Mucosa of descending colon (tissue), 3 donors: ENCODE results near the gene FAM13A. TPM values are rescaled to one million over a fixed set of nuclear protein-coding genes. Genes with fewer than 3 reads are reported as not detected.

Experiments
- ATAC-seq: fragments of 200-7000 bp; cut with Tn5 transposase; one replicate; pipeline ENCODE4 v1.9.1; 2020; ENCODE audit warnings: mild to moderate bottlenecking, moderate library complexity
- DNase-seq, 3 donors: peaks; one replicate each; pipeline ENCODE4 v3.0.0-alpha.2; 2020
- H3K36me3 ChIP-seq: fragments of 200-600 bp; one replicate; pipeline ENCODE4 v1.8.0; 2021; ENCODE audit warnings: low read depth, mild to moderate bottlenecking
- H3K4me1 ChIP-seq: fragments of 200-600 bp; one replicate; pipeline ENCODE4 v1.8.0; 2021; ENCODE audit warnings: low read depth, mild to moderate bottlenecking
- H3K4me3 ChIP-seq: fragments of 200-600 bp; one replicate; pipeline ENCODE4 v1.8.0; 2021; ENCODE audit warnings: mild to moderate bottlenecking
- H3K9me3 ChIP-seq: fragments of 200-600 bp; one replicate; pipeline ENCODE4 v1.8.0; 2021; ENCODE audit warnings: mild to moderate bottlenecking
- intact Hi-C, 2 donors: fragments of 100-400 bp; cut with DNase I in 1 of 2; cut with micrococcal nuclease in 1 of 2; formaldehyde crosslinking; loops; one replicate each; pipeline versions ENCODE4 v1.11.0 to v1.11.1; 2022; cut with DNase I, micrococcal nuclease
- total RNA-seq, 3 donors: library from RNA; stranded (reverse); fragmentation: NEBNext Ultra II Directional in 2 of 3; extraction: Animal tissue kit (Norgen Biotek cat#: 25700) in 2 of 3; gene quantifications; one replicate each; pipeline versions ENCODE4 v1.2.1 to v1.2.4, GENCODE V29; 2021 to 2023
- TF ChIP-seq, protein P1 (sequence below): fragments of 200-600 bp; IDR thresholded peaks from one replicate; pipeline ENCODE4 v1.8.0; 2022; ENCODE audit warnings: antibody characterized with exemption, mild to moderate bottlenecking
- donor health status: DM: no; HTN: no; CAD: no; lungs with moderate emphysema.
- donor health status: DM: no; HTN: no; CAD: no.
- donor health status: DM: no; HTN: yes; CAD: no.

The FAM13A gene
- total RNA-seq, 3 donors from 2014 or later, result 41.6 to 60.1 (median 50.2) TPM

DNA sequence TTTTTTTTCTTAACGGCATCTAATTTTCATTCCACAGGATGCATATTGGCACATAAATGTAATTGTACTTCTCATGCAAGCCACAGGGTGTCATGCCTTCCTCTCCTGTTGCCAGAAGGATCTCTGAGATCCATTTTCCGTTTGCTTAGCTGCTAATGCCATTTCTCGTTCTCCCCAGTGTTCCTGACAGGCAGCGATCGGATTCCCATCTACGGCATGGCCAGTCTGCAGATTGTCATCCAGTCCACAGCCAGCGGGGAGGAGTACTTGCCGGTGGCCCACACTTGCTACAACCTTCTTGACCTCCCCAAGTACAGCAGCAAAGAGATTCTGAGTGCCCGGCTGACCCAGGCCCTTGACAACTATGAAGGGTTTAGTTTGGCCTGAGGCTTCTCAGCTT lies 350.4 kb downstream of the FAM13A start:
- Histone ChIP-seq H3K4me3 (no peak overlapping the region), H3K9me3 (no peaks in the 10 kb centered on the region), H3K36me3 (no peaks in the 10 kb centered on the region), H3K4me1 (no peaks in the 10 kb centered on the region)
- no peak for ATAC-seq
- intact Hi-C loops, result loop anchor here in 1 of 2 donors (10.0 kb wide), 1 partner anchor 318 kb away; no protein-coding TSS in a partner anchor
- no peak for DNase-seq
- TF ChIP-seq, protein P1, sequence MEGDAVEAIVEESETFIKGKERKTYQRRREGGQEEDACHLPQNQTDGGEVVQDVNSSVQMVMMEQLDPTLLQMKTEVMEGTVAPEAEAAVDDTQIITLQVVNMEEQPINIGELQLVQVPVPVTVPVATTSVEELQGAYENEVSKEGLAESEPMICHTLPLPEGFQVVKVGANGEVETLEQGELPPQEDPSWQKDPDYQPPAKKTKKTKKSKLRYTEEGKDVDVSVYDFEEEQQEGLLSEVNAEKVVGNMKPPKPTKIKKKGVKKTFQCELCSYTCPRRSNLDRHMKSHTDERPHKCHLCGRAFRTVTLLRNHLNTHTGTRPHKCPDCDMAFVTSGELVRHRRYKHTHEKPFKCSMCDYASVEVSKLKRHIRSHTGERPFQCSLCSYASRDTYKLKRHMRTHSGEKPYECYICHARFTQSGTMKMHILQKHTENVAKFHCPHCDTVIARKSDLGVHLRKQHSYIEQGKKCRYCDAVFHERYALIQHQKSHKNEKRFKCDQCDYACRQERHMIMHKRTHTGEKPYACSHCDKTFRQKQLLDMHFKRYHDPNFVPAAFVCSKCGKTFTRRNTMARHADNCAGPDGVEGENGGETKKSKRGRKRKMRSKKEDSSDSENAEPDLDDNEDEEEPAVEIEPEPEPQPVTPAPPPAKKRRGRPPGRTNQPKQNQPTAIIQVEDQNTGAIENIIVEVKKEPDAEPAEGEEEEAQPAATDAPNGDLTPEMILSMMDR, result no peak

DNA sequence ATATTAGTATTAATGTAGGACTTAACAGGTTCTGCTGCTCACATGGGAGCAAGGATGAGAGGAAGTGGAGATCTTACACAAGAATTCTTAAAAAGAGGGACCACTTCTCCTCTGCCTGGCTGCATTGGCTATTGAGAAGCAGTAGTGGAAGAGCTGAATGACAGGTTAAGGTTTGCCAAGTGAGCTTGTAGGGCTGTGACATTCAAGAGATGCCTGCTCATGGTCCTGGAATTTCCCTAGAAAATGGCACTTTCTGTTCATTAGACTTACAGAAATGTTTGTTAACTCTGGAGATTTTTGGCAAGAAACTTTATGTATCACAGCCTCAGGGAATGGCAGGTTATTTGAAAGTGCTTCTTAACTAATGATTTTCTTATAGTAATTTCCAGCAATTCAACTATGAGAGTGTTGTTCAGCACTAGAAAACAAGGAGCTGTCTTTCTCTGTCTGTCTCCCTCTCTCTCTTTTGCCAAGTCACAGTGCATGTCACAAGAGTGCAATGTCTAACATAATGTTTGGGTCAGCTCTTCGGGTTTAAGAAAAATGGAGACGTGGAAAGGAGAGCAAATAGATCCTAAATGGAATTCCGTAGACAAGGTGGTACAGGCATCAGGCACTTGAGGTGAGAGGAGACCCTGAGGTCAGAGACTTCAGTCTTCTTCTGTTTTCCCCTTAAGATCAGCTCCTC lies 351.0 kb downstream of the FAM13A start:
- no peak for DNase-seq
- no peaks in the 10 kb centered on the region for H3K9me3 ChIP-seq
- ATAC-seq, result no peak
- H3K4me1 ChIP-seq, result no peaks in the 10 kb centered on the region
- intact Hi-C loops, result loop anchor here in 1 of 2 donors (10.0 kb wide), 1 partner anchor 319 kb away; no protein-coding TSS in a partner anchor
- H3K36me3 ChIP-seq, result no peaks in the 10 kb centered on the region
- H3K4me3 ChIP-seq, result no peak overlapping the region
- TF ChIP-seq, protein P1, result no peak

DNA sequence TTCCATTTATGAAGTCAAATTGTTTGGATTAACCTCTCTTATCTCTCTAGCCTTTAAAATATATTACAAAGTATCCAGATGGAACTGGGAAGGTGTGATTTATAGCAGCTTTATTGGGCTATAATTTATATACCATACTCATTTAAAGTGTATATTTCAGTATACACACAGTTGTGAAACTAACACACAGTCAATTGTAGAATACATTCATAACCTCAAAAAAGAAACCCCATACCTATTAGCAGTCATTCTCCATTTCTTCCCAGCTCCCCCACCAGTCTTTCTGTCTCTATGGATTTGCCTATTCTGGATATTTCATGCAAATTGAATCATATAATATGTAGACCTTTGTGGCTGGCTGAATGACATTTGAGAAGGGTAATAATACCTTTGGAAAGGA lies 351.8 kb downstream of the FAM13A start:
- TF ChIP-seq, protein P1, result no peak
- intact Hi-C loops, result loop anchor here in 1 of 2 donors (10.0 kb wide), 1 partner anchor 320 kb away; no protein-coding TSS in a partner anchor
- no peaks in the 10 kb centered on the region for H3K36me3 ChIP-seq

DNA sequence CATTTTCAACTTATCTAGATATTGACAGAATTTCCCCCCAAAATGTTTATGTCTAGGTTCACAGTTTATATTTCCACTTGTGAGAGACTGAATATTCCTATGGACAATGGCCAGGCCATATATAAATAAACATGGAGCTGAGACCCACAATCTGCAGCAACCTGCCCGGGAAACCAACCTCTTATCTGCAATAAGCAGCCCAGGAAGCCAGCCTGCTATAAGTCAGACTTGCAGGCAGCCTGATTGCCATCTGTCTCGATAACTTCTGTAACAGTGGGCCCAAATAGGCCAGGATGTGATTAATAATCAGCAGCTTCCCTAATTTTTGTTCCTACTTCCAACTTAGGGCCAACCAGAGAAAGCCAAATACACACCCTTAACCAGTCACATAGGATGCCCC lies 354.2 kb downstream of the FAM13A start:
- TF ChIP-seq, protein P1, result no peak
- no peak for ATAC-seq
- intact Hi-C loops, result loop anchor here in 1 of 2 donors (10.0 kb wide), 1 partner anchor 322 kb away; no protein-coding TSS in a partner anchor
- Histone ChIP-seq H3K4me3 (no peak overlapping the region), H3K9me3 (no peaks in the 10 kb centered on the region), H3K4me1 (no peaks in the 10 kb centered on the region), H3K36me3 (no peaks in the 10 kb centered on the region)
- no peak for DNase-seq

More for the DNA sequence above, 351.8 kb downstream of the FAM13A start:
- Histone ChIP-seq H3K9me3 (no peaks in the 10 kb centered on the region), H3K4me3 (no peak overlapping the region), H3K4me1 (no peaks in the 10 kb centered on the region)
- no peak for DNase-seq
- ATAC-seq, result no peak

DNA sequence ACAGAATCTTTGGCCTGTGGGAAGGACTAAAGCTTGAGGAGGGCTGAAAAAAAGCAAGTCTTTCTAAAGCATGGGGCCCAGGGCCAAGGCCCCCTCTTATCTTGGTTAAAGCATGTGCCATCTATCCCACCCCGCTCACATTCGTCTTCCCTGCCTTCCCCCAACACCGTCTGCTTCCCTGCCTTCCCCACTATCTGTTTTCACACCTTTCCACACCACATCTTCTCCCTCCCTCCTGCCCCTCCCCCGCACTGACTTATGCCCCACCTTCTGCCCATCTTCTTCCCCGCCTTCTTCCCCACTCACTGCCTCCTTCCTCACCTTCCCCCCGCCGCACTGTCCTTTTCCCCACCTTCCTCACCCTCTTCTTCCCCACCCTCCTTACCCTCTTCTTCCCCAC lies 358.5 kb downstream of the FAM13A start:
- H3K4me1 ChIP-seq, result no peaks in the 10 kb centered on the region
- no peak for DNase-seq
- TF ChIP-seq, protein P1, result no peak
- no peaks in the 10 kb centered on the region for H3K36me3 ChIP-seq
- ATAC-seq, result no peak
- no peak overlapping the region for H3K4me3 ChIP-seq
- intact Hi-C loops, result no loop called here
- H3K9me3 ChIP-seq, result no peaks in the 10 kb centered on the region
